ENCODE measurements around the gene MAD1L1.

MAD1L1 gene

DNA sequence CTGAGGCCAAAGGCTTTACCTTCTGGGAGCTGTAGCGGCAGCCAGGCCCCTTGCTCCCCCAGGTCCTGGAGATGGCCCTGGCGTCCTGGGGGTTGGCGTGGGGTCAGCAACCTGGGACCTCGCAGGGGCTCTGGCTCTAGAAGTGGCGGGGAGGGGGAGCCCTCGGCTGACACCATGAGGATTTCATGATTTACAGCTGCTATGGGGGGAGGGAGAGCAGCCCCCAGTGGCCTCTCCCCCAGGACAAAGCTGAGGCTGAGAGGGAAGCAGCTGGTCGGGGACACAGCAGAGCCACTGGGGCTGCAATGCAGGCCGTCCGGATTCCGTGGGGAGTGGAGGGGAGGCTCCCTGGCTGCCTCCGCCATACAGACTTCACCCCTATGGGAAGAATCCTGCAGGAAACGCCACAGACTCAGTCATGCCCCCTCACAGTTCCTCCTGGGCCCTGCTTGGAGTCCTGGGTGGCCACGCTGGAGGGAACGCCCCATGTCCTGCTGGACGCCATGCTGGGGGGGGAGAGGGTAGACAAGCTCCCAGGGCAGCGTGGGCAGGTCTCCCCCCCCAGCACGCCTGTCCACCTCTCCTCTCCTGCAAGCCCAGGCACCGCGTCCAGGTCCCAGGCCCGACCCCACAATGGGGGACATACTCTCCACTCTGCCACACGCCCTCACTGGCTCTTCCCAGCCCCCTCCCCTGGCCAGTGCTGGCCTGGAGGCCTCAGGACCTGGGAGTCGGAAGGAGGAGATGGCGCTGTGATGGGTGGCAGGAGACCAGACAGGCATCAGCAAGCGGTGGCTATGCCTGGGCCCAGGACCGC lies 319.1 kb downstream of the MAD1L1 start:
- DNase-seq (ENCODE audit: low read depth), result no peak

DNA sequence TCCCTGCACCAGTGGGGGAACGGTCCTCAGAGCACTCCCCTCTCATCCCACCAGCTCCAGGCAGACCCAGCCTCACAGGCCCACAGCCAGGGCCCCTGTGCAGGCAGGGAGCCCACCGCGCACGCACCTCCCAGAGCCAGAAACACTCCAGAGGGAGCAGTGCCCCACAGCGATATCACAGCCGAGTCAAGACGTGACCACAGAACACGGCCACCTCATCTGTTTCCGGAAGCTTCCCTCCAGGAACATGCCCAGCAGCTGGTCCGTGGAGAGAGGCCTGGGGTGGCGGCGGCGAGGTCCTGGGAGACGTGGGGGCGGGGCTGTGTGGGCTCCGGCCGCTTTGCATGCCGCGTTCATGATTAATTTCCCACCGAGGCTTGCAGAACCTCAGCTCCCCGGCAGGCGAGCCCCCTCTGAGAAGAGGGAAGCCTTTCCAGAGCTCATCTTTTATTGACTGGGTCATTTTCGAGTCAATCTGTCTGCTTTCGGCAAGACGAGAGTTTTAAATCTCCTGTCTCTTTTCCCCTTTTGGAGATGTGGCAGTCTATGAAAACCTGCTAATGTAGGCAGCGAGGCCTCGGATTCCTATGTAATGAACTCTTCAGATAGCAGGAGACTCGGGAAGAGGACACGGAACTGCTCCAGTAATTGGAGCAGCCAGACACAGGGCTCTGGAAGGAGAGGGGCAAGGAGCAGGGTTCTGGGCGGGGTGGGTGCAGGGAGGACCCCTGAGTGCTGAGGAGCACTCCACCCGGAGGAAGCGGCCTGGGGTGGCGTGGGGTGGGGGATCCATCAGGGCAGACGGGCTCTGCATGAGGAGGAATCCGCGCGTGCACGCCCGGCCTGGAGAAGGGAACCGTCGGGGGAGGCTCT lies 319.9 kb downstream of the MAD1L1 start:
- DNase-seq (ENCODE audit: low read depth), result no peak

DNA sequence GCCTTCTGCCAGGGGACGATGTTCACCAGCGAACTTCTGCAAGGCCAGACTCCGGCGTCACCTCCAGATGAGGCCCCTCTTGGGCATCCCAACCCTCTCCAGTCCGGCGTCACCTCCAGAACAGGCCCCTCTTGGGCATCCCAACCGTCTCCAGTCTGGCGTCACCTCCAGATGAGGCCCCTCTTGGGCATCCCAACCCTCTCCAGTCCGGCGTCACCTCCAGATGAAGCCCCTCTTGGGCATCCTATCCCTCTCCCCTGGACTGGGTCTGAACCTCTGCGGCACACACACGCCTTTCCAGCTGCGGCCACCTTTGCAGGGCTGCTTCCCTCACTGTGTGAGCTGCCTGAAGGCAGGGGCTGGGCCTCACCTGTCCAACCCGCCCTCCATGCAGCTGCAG lies 321.2 kb downstream of the MAD1L1 start:
- DNase-seq (ENCODE audit: low read depth), result no peak

DNA sequence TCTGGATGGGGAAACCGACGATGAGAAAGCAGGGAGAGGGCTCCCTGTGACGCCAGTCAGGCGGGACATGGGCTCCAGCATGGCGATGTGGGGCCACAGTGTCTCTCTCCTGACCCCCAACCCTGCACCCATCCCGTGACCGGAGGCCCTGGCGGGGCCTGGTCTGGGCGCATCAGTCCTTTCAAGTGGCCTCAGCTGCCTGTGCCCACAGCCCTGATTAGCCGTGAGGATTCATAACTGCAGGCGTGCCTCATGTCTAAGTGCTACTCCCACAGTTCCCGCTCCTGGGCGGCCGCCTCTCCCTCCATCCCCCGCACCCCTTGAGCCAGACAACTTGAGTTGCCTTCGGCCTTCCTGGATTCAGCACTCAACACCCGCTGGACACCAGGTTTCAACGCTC lies 321.9 kb downstream of the MAD1L1 start:
- no peak for DNase-seq (ENCODE audit: low read depth)

DNA sequence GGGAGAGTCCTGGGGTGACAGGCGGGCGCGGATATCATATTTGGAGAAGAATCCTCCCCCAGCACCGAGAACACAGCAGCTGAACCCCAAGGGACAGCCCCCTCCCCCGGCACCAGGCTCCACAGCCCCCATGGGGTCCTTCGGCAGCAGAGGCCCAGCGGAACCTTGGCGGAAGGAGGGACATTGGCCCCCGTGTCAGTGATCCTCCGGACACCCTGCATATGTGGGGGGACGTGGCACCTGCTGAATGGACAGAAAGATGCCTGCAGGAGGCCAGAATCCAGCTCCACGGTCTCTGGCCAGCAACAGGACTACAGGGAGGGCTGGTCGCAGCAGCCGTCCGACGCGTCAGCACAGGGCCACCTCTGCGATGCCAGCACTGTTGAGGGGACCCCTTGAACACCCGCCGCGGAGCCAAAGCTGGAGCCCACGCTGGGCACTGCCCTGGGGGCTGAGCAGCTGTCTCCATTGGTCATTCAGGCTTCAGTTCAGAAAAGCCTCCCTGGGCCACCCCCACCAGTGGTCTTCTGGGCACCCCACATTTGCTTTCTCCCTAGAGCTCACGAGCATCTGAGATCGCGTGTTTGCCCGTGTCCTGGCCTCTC lies 322.6 kb downstream of the MAD1L1 start:
- no peak for DNase-seq (ENCODE audit: low read depth)

DNA sequence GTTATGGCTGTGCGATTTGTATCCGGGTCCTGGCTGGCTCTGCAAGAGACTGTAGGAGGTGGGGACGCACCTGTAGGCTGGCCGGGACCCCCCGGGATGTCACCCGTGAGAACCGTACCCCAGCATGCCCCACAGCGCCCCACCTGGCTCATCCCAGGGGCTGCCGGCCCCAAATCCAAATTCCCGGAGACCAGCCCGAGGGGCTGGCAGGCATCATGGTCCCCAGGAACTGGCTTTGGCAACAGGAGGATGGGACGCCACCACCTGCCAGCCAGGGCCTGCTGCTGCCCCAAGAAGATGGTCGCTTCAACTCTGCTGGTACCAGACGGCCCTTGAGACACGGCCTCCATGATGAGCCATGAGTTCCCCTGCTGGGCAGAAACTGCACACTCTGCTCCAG lies 323.3 kb downstream of the MAD1L1 start:
- DNase-seq (ENCODE audit: low read depth), result no peak

DNA sequence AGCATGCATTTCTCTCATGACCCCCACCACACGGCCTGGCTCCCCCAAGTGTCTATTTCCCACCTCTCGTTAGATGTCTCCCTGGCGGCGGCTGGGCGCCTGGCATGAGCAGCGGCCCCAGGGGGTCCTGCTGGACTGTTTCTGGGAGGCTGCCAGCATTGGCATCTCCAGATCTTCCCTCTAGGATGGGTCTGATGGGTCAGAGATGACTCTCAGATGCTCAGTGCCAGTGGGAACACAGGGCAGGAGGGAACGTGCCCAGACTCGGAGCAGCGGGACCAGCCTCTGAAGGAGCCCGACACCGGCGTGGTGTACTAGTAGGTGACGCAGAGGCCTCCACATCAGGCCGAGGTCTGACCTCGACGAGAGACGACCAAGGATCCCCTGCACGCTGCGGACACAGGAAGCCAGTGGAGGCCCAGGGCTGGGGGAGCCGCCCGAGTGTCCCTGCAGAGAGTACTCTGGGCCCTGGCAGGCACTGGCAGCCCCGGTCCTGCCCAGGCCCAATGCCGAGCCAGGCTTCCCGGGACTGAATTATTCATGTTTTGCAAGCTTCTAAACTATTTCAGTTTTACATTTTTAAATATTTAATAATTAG lies 323.8 kb downstream of the MAD1L1 start:
- DNase-seq (ENCODE audit: low read depth), result no peak

DNA sequence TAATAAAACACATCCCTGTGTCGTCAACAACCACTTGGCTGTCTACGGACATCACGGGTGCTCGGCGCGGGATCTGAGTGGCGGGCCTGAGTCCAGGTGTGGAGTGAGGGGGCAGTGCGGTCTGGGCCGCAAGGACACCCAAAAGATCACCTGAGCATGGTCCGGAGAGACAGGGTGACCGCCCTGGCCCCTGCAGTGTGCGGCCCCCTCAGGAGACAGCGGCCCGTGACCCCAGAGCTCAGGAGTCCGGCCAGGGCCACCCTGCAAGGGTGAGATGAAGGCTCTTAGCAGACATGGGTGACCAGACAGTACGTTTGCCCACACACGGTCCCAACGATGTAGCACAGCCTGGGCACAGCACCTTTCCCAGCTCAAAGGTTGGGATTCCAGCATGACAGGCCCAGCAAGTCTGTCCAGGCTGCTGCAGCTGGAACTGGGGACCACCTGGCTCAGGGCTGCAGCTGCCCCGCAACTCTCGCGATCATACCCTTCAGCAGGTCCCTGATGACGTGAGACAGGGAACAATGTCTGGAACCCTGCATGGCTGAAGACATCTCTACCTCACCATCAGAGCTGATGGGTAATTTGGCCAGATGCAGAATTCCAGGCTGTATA lies 324.9 kb downstream of the MAD1L1 start:
- no peak for DNase-seq (ENCODE audit: low read depth)

DNA sequence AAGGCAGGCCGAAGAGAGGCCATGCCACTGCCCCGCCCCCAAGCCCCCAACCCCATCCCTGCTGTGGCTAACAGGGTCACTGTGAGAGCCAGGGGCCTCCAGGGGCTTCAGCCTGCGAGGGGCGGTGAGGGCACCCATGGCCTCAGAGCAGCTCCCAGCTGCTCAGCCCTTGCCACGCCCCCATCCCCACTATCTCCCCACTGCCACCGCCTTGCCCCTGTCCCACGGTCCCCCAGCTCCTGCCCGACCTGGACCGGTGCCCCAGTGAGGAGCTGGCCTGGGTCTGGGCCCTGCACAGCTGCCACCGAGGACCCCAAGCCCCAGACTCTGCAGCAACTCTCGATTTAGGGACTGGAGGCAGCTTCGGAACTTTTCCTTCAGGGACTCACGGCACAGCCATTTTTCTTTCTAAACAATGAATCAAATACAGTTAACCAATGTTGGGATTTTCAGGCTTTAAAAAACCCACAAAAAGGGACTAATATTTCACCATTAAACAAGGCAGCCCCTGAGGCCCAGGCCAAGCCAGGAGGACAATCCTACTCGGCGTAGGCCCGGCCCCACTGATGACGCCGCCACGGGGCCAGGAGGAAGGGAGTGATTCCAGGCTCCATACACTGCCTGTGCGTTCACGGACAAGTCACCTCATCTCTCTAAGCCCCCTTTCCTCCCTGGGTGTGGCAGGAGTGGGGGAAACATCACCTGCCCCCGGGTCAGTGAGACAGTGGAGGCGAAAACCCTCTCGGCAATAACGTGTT lies 325.6 kb downstream of the MAD1L1 start:
- no peak for DNase-seq (ENCODE audit: low read depth)

DNA sequence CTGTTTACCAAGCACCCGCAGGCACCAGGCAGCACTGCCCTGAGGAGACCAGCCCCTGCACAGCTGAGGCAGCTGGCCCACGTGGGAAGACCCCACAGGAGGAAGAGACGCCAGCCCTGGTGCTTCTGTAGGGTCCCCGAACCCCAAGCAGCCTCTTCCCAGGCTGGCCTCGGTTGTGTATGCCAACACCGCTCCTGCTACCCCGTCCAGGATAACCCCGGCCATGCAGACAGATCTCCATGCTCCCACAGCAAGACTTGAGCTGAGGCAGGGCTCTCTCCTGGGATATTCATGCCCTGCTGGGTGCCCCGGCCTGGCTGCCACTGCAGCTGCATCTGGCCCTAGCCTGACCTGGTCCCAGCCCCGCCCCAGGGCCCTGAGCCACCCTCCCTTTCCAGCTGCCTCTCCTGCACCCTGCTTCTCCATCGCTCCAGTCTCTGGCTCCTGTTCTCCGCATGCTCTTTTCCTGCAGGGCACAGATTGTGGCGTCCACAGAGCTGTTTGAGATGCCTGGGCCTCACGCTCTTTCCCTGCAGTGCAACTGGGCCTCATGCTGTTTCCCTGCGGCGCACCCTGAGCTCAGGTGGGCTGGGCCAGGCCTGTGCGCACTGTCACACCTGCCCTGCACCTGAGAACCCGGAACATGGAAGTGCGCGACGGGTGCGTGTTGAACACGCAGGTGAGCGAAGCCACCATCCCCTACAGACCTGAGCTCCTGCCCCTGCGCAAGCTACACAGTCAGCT lies 326.5 kb downstream of the MAD1L1 start:
- no peak for DNase-seq (ENCODE audit: low read depth)

DNA sequence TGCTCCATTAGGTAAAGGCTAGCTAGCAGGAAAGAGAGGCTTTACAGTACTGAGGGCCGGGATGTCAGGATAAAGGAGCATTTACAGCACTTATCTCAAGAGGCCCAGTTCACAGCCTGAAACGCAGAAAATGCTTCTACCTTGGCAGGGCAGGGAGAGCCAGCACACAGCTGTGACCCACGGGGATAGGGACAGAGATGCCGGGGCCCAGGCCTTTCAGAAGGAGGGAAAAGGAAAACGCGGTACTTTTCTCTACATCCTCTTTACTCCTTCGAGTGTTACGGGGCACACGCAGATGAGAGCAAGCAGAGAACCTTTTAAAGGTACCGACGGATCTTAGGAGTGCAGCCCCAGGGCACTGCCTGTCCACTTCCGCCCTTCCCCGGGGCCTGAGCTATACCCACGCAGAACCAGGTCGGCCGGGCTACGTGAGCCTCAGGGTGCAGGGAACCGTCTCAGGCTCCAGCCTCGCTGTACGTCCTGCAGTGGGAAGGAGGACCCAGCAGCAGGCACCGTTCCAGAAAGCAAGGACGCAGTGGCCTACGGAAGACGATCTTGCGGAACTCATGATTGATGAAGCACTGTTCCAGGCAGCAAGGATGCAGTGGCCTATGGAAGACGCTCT lies 330.4 kb downstream of the MAD1L1 start:
- no peak for DNase-seq (ENCODE audit: low read depth)

DNA sequence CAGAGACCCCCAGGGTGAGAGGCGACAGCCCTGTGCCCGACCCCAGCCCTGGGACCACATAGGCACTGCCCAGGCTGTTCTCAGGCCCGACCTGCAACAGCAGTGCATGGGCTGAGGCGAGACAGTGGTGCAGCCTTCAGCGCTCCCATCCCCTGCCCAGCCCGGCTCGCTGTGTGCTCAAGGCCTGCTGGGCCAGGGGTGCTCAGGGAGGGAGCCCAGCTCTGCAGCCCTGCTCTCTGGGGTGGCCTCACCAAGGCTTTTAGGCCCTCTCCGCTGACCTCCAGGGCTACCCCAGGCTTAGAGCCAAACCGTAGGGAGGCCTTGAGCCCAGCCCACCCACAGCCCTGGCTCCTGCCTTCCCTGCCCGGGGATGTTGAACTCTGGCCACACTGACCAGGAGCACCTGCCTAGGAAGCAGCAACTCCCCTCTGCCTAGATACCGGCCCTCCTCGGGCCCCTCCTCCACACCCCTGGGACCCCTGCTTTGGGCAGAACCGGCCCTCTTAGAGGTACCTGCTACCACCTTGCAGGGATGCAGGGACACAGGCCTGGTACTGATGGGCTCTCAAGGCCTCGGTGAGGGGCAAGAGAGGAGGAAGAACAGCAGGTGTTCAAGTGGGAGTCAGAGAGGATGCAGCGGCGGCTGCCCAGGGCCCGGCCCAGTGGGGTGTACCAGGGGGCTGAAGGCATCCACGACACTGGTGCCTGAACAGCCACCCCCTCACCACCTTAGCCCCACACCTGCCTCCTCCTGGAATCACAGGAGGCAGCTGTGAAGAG lies 331.1 kb downstream of the MAD1L1 start:
- no peak for DNase-seq (ENCODE audit: low read depth)

DNA sequence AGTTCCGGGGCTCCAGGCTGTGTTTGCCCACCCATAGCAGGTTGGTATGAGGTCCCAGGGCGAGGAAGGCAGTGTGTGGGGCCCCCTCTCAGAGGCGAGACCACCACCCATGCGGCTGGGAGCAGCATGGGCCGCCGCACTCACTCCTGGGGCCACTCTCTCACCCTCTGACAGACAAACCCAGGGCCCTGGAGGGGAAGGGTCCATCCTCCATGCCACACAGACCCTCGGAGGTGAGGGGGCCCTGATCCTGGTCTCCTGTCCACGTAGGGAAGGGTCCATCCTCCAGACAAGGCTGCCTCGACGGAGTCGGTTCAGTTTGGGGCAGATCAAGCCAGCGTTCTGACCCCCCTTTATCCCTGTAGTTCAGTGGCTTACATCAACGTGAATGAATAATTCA lies 331.9 kb downstream of the MAD1L1 start:
- DNase-seq (ENCODE audit: low read depth), result no peak

DNA sequence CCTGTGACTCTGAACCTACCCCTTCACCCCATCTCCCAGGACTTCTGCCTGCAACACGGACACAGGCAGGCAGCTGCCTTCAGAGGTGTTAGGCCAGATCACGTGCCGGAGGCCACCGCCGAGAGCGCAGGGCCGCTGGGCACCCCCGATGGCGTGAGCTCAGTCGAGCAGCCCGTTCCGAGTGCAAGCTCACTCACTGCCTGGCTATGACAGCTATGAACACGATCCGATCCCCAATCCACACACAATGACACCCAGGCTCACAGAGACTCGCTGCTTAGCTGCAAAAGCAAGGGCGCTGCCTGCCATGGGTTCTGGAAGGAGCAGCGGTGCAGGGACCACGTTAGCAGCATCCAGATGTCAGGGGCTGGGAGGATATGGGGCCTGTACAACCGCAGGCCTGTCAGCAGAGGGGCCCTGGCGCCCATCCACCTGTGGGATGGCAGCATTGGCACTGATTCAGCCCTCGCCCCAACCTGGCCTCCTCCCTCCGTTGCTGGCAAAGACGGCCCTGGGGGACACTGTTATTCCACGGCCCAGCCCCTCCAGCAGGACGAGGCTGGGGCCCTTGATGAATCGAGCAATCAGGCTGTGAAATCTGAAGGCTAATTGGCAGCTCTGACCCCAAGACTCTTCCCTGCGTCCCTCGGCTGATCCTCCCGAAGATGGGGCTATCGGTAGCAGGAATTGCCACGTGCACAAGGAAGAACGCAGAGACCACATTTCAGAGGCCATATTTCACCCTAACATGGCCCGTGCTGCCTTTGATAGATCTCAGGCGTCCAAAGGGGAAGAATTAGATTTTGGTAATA lies 332.6 kb downstream of the MAD1L1 start:
- no peak for DNase-seq (ENCODE audit: low read depth)

DNA sequence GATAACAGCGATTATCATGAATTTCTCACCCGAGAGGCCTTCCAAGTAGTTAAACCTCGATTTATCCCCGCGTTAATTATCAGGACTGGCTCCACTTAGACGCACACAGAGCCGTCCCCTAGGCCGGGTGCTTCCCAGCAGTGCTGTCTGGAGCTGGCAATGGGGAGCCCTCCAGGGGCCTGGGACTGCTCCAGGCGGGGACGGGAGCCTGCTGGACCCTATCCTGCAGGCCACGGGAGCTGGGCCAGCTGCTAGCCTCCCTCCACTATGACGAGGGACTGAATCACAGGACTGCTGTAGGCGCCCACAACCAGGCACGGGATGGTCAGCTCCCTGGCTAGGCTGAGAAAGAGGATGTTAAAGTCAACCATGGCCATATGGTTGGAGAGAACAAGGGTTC lies 333.5 kb downstream of the MAD1L1 start:
- no peak for DNase-seq (ENCODE audit: low read depth)

DNA sequence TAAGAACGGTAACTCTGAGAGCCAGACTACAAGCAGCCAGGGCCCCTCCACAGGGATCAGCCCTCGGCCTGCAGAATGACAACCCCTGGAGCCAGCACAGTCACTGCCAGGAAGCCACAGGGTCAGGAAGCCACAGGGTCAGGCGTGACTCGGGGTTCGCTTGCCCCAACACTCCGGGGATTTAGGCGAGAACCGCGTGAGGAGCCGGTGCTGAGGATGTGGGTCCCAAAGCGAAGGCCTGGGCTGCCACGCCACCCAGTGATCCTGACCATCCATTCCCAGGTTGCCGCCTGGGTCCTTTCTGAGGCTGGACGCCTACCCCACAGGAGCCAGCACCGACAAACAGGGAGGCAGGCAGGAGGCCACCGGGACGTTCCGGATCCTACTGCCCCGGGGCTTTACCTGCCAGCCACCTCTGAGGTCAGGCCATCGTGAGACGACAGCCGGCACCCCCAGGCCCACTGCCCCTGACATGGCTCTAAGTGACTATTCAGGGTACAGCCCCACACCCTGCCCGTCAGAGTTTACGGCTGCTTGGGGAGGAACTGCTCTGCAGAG lies 334.0 kb downstream of the MAD1L1 start:
- DNase-seq (ENCODE audit: low read depth), result no peak

DNA sequence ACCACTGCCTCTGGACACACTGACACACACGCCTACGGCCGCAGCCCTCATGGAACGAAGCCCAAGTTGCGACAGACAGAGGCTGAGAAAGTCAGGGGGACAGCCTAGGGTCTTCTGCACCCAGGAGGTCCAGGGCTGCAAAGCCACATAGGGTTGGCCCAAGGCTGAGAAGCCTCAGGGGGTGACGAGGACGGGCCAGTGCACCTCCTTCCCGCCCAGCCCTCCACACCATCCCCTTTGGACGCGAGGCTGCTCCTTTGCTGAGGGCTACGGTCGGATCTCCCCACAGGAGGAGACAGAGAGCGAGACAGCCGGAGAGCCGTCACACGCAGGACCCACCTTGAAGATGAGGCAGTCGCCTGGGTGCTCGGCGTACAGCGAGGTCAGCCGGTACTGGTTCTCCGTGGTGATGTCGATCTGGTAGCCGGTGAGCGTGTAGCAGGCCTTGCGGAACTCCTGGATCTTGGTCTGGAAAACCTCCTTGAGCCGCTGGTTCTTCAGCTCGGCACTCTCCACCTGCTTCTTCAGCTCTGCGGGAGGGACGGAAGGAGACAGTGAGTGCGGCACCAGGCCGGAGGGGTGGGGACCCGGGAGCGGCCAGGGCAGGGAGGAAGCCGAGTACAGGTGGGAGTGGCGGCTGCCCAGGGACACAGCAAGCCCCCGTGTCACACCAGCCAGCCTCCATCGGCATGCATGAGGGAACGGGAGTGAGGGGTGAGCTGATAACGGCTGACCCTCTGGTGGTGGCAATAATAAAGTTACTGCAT lies 334.7 kb downstream of the MAD1L1 start:
- no peak for DNase-seq (ENCODE audit: low read depth)

Measured in stimulated activated CD8-positive, alpha-beta memory T cell treated with anti-CD3 and anti-CD28 coated beads, Interleukin-12 subunit alpha, Interleukin-12 subunit beta, amount 100 ng/mL, for 1 hour (primary cell).